ENCODE data around the gene CLIP3.

Gene CLIP3

DNA sequence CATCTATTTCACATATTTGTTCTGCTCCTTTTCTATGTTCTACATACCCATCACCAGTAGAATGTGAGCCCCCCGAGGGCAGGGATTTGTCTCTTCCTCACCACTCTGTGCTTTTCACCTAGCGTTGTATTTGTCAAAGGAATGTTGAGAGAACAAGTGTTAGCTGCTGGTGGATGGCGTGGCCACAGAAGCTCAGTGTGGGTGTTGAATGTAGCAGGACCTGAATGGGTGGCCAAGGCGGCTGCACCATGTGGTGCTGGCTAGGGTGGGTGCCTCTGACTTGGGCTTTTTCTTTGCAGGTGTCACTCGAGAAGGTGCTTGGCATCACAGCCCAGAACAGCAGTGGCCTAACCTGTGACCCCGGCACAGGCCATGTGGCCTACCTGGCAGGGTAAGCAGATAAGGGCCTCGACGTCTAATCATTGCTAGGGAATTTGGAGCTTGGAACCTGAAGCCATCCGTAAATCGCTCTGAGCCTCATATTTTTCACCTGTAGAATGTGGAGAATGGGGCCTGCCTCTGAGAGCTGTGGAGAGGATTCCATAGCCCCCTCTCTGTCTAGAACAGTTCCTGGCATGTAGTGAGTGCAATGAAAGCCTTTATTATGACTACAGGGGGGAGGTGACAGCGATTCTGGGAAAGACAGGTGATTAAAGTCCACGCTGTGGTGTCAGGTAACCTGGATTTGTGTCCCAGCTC lies 26.0 kb upstream of the CLIP3 start:
- 99% methylated on average over 12 of the region's 12 CpGs for WGBS (ENCODE audit: insufficient coverage)
- Histone ChIP-seq H3K27ac (ENCODE audit: insufficient read depth in 1 of 2, low read depth in 1 of 2, low read length in 2 of 2, poor library complexity in 1 of 2, severe bottlenecking in 2 of 2) (no peak overlapping the region), H3K4me3 (ENCODE audit: control insufficient read depth in 1 of 7, extremely low read depth in 1 of 7, insufficient read depth in 4 of 7, low read depth in 2 of 7, low read length in 6 of 7) (no peak overlapping the region), H3K9me3 (ENCODE audit: control extremely low read depth in 1 of 5, control insufficient read depth in 4 of 5, insufficient read depth in 2 of 5, low read depth in 1 of 5, low read length in 4 of 5) (no peaks in the 10 kb centered on the region), H3K36me3 (ENCODE audit: control insufficient read depth in 4 of 4, insufficient read depth in 4 of 4, low read length in 3 of 4) (peaks cover 0 to 49% (median 30%) of the 10 kb centered on the region in 4 experiments), H3K27me3 (replicated peaks in 2 of 5; ENCODE audit: control insufficient read depth in 4 of 5, insufficient read depth in 5 of 5, low read length in 4 of 5) (no peaks in the 10 kb centered on the region), H3K4me1 (ENCODE audit: control extremely low read depth in 1 of 4, control insufficient read depth in 4 of 4, insufficient read depth in 4 of 4, low read length in 3 of 4) (peaks cover under 1 to 20% (median 9%) of the 10 kb centered on the region in 4 experiments)
- ChIA-PET CTCF (interaction anchor here (0.9 to 1.3 kb wide), 4 partner anchors 12 to 67 kb away, joined by 3 read pairs; no protein-coding TSS in a partner anchor), POLR2A (no interaction called here)
- no peak for DNase-seq

DNA sequence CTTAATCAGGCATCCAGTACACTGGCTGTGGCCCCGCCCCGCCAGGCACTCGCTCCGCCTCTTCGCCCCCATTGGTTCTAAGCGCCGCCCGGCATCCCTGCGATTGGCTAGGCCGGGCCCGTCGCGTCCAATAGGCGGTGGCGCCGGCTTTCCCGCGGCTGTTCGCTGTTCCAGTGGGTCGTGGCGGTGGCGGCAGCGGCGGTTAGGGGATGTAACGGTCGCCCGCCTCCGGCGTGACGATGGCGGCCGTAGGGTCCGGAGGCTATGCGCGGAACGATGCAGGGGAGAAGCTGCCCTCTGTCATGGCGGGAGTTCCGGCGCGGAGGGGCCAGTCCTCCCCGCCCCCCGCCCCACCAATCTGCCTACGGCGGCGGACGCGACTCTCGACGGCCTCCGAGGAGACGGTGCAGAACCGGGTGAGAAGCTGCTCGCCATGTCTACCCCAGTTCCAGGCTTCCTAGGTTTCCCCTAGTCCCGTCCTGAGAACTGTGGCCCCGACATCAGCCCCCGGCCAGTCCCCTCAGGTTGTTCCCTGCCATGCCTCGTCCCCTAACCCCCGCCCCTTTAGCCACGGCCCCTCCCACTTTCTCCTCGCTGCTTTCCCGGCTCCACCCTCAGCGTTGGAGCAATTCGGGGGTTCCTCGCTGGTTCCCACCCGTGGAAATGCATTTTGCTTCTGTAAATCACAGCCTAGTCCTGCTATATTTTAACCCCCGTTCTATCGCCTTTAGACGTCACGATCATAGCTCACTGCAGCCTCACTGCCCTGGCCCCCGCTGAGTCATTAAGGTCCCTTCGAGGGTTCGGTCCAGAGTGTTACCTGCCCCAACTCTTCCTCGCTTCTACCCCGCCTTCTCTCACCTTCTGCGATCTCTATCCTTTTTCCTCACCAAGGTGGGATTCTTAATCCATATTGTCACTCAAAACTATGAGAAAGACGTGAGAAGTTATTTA lies 22.3 kb upstream of the CLIP3 start, which contains the start of gene WDR62:
Gene WDR62 (plus strand): TSS at position 165 of the 954 bp plus-strand sequence. CDS start 75 bp downstream, at position 240.
- peaks cover 0 to 23% (median 17%) of the 10 kb centered on the region in 4 experiments for H3K36me3 ChIP-seq (ENCODE audit: control insufficient read depth in 4 of 4, insufficient read depth in 4 of 4, low read length in 3 of 4)
- H3K4me3 ChIP-seq (ENCODE audit: control insufficient read depth in 1 of 7, extremely low read depth in 1 of 7, insufficient read depth in 4 of 7, low read depth in 2 of 7, low read length in 6 of 7) = peak within 1 kb of the TSS; percentile 71 to 94 (median 89)
- DNase-seq = peak in 2 of 3 donors; percentile 93 to 96
- no peaks in the 10 kb centered on the region for H3K27me3 ChIP-seq (replicated peaks in 2 of 5; ENCODE audit: control insufficient read depth in 4 of 5, insufficient read depth in 5 of 5, low read length in 4 of 5)
- ChIA-PET POLR2A (interaction anchor here (0.5 kb wide), 1 partner anchor 57 kb away, joined by 4 read pairs; no protein-coding TSS in a partner anchor), CTCF (interaction anchor here (1.1 to 1.2 kb wide), 4 partner anchors 15 to 118 kb away, joined by 3 to 4 read pairs (median 4); no protein-coding TSS in a partner anchor)
- peak within 1 kb of the TSS; percentile 79 to 92 for H3K27ac ChIP-seq (ENCODE audit: insufficient read depth in 1 of 2, low read depth in 1 of 2, low read length in 2 of 2, poor library complexity in 1 of 2, severe bottlenecking in 2 of 2)
- WGBS (ENCODE audit: insufficient coverage) = under 1% methylated on average over 49 of the region's 76 CpGs
- H3K4me1 ChIP-seq (ENCODE audit: control extremely low read depth in 1 of 4, control insufficient read depth in 4 of 4, insufficient read depth in 4 of 4, low read length in 3 of 4) = peaks cover 3 to 30% (median 13%) of the 10 kb centered on the region in 4 experiments
- no peaks in the 10 kb centered on the region for H3K9me3 ChIP-seq (ENCODE audit: control extremely low read depth in 1 of 5, control insufficient read depth in 4 of 5, insufficient read depth in 2 of 5, low read depth in 1 of 5, low read length in 4 of 5)

DNA sequence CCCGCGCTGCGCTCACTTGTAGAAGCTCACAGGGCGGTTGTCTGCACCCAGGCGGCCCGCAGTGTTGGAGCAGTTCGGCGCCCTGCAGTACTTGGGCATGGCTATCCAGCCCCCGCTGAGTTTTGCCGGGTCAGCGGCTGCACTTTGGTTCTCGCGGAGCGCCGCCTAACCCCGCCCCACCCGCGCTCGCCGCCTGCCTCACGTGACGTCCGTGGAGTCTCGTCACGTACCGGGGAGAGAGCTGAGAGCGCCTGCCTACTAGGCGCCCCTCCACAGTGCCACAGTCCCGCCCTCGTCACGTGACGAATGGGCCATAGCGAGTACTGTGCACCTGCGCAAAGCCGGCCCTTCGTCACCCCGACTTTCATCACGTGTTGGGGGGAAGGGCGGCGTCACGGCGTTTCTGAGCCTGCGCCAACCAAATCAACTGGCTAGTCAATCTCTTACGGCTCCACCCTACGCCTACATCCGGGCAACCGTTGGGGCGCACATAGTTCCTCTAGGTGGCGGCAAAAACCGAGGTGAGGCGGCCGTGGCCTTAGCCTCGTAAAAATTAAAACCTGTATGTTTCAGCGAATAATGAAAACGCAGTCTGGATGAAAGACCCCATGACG lies 21.6 kb upstream of the CLIP3 start, which contains the start of gene THAP8:
Gene THAP8 (minus strand): TSS at position 167 of the 614 bp plus-strand sequence. CDS start 68 bp downstream, at position 99.
- POLR2A ChIA-PET = interaction anchor here (0.5 to 1.1 kb wide), 3 partner anchors 18 to 179 kb away, joined by 3 to 4 read pairs (median 3); no protein-coding TSS in a partner anchor
- CTCF ChIA-PET = interaction anchor here (1.0 to 1.8 kb wide), 4 partner anchors 11 to 200 kb away, joined by 3 to 9 read pairs (median 3); partner anchors contain the start of gene CAPNS1

DNA sequence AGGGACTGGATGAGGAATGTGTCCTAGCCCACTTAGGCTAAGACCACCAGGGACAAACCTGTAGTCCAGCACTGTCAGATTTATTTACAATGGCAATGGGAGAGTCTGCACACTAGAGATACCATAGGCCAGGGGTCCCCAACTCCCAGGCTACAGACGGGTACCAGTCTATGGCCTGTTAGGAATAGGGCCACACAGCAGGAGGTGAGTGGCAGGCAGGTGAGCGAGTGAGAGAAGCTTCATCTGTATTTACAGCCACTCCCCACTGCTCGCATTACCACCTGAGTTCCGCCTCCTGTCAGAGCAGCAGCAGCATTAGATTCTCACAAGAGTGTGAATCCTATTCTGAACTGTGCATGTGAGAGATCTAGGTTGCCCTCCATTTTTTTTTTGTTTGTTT lies 19.0 kb upstream of the CLIP3 start:
- H3K27ac ChIP-seq (ENCODE audit: insufficient read depth in 1 of 2, low read depth in 1 of 2, low read length in 2 of 2, poor library complexity in 1 of 2, severe bottlenecking in 2 of 2) = no peak overlapping the region
- H3K9me3 ChIP-seq (ENCODE audit: control extremely low read depth in 1 of 5, control insufficient read depth in 4 of 5, insufficient read depth in 2 of 5, low read depth in 1 of 5, low read length in 4 of 5) = no peaks in the 10 kb centered on the region
- ChIA-PET POLR2A (no interaction called here), CTCF (interaction anchor here (0.7 kb wide), 1 partner anchor 42 kb away, joined by 5 read pairs; no protein-coding TSS in a partner anchor)
- peaks cover 3 to 27% (median 13%) of the 10 kb centered on the region in 4 experiments for H3K4me1 ChIP-seq (ENCODE audit: control extremely low read depth in 1 of 4, control insufficient read depth in 4 of 4, insufficient read depth in 4 of 4, low read length in 3 of 4)
- H3K4me3 ChIP-seq (ENCODE audit: control insufficient read depth in 1 of 7, extremely low read depth in 1 of 7, insufficient read depth in 4 of 7, low read depth in 2 of 7, low read length in 6 of 7) = no peak overlapping the region
- peaks cover 0 to 8% (median 2%) of the 10 kb centered on the region in 4 experiments for H3K36me3 ChIP-seq (ENCODE audit: control insufficient read depth in 4 of 4, insufficient read depth in 4 of 4, low read length in 3 of 4)
- no peak for DNase-seq
- no peaks in the 10 kb centered on the region for H3K27me3 ChIP-seq (replicated peaks in 2 of 5; ENCODE audit: control insufficient read depth in 4 of 5, insufficient read depth in 5 of 5, low read length in 4 of 5)
- WGBS (ENCODE audit: insufficient coverage) = 100% methylated on average over 3 of the region's 4 CpGs

More for the DNA sequence above, 21.6 kb upstream of the CLIP3 start, which contains the start of gene THAP8:
- H3K4me1 ChIP-seq (ENCODE audit: control extremely low read depth in 1 of 4, control insufficient read depth in 4 of 4, insufficient read depth in 4 of 4, low read length in 3 of 4) = peaks cover 3 to 30% (median 13%) of the 10 kb centered on the region in 4 experiments
- 0% methylated on average over 50 of the region's 56 CpGs for WGBS (ENCODE audit: insufficient coverage)
- peak; percentile 99 to 100 (median 100) for DNase-seq
- no peaks in the 10 kb centered on the region for H3K9me3 ChIP-seq (ENCODE audit: control extremely low read depth in 1 of 5, control insufficient read depth in 4 of 5, insufficient read depth in 2 of 5, low read depth in 1 of 5, low read length in 4 of 5)
- H3K27ac ChIP-seq (ENCODE audit: insufficient read depth in 1 of 2, low read depth in 1 of 2, low read length in 2 of 2, poor library complexity in 1 of 2, severe bottlenecking in 2 of 2) = peak within 1 kb of the TSS; percentile 79 to 92
- peaks cover 0 to 18% (median 10%) of the 10 kb centered on the region in 4 experiments for H3K36me3 ChIP-seq (ENCODE audit: control insufficient read depth in 4 of 4, insufficient read depth in 4 of 4, low read length in 3 of 4)
- H3K27me3 ChIP-seq (replicated peaks in 2 of 5; ENCODE audit: control insufficient read depth in 4 of 5, insufficient read depth in 5 of 5, low read length in 4 of 5) = no peaks in the 10 kb centered on the region
- peak within 1 kb of the TSS; percentile 71 to 94 (median 89) for H3K4me3 ChIP-seq (ENCODE audit: control insufficient read depth in 1 of 7, extremely low read depth in 1 of 7, insufficient read depth in 4 of 7, low read depth in 2 of 7, low read length in 6 of 7)

DNA sequence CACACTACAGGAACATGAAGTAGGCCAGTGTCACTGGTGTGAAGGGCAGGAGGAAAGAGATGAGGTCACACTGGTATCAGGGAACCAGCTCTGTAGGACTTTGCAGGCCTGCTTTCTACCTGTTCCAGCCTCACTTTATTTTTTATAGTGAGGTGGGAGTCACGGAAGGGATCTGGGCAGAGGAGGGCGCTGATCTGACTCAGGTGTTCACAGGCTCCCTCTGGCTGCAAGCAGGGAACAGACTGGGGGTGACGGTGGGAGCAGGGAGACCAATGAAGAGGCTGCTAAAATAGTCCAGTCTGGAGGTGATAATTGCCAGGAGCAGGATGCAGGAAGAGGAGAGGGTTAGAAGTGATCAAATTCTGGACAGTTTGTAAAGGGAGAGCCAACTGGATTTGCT lies 18.6 kb upstream of the CLIP3 start:
- H3K36me3 ChIP-seq (ENCODE audit: control insufficient read depth in 4 of 4, insufficient read depth in 4 of 4, low read length in 3 of 4) = peaks cover 0 to 12% (median 5%) of the 10 kb centered on the region in 4 experiments
- no peaks in the 10 kb centered on the region for H3K27me3 ChIP-seq (replicated peaks in 2 of 5; ENCODE audit: control insufficient read depth in 4 of 5, insufficient read depth in 5 of 5, low read length in 4 of 5)
- peak in 1 of 3 donors; percentile 17 for DNase-seq
- H3K27ac ChIP-seq (ENCODE audit: insufficient read depth in 1 of 2, low read depth in 1 of 2, low read length in 2 of 2, poor library complexity in 1 of 2, severe bottlenecking in 2 of 2) = no peak overlapping the region
- no peaks in the 10 kb centered on the region for H3K9me3 ChIP-seq (ENCODE audit: control extremely low read depth in 1 of 5, control insufficient read depth in 4 of 5, insufficient read depth in 2 of 5, low read depth in 1 of 5, low read length in 4 of 5)
- ChIA-PET CTCF (interaction anchor here (0.7 kb wide), 1 partner anchor 42 kb away, joined by 5 read pairs; no protein-coding TSS in a partner anchor), POLR2A (no interaction called here)
- no peak overlapping the region for H3K4me3 ChIP-seq (ENCODE audit: control insufficient read depth in 1 of 7, extremely low read depth in 1 of 7, insufficient read depth in 4 of 7, low read depth in 2 of 7, low read length in 6 of 7)
- 67% methylated on average over 3 of the region's 3 CpGs for WGBS (ENCODE audit: insufficient coverage)
- peaks cover 3 to 24% (median 12%) of the 10 kb centered on the region in 4 experiments for H3K4me1 ChIP-seq (ENCODE audit: control extremely low read depth in 1 of 4, control insufficient read depth in 4 of 4, insufficient read depth in 4 of 4, low read length in 3 of 4)

DNA sequence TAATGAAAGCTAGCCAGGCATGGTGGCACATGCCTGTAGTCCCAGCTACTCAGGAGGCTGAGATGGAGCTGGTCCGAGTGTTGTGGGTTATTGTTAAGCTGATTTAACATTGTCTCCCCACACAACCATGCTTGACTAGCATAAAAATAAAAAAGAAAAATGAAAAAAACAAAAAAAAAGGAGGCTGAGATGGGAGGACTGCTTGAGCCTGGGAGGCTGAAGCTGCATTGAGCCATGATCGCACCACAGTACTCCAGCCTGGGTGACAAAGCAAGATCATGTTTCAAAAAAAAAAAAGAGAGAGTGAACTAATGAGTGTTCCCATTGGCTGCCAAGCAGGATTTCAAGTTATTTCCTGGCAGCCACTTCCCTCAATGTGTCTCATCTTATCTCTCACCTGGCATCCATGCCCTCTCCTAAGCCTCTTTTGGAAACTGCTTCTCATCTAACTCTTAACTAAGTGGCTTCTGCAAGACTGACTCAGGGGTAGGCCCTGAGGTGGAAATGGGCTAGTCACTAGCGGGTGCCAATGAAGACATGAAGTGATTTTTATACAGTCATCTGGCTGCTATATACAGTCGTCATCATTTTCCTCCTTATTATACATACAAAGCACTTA lies 16.5 kb upstream of the CLIP3 start:
- H3K36me3 ChIP-seq (ENCODE audit: control insufficient read depth in 4 of 4, insufficient read depth in 4 of 4, low read length in 3 of 4) = peaks cover 0 to 12% (median 5%) of the 10 kb centered on the region in 4 experiments
- H3K27me3 ChIP-seq (replicated peaks in 2 of 5; ENCODE audit: control insufficient read depth in 4 of 5, insufficient read depth in 5 of 5, low read length in 4 of 5) = no peaks in the 10 kb centered on the region
- no peak overlapping the region for H3K4me3 ChIP-seq (ENCODE audit: control insufficient read depth in 1 of 7, extremely low read depth in 1 of 7, insufficient read depth in 4 of 7, low read depth in 2 of 7, low read length in 6 of 7)
- H3K4me1 ChIP-seq (ENCODE audit: control extremely low read depth in 1 of 4, control insufficient read depth in 4 of 4, insufficient read depth in 4 of 4, low read length in 3 of 4) = peaks cover 0 to 14% (median 5%) of the 10 kb centered on the region in 4 experiments
- POLR2A ChIA-PET = no interaction called here
- CTCF ChIA-PET = no interaction called here
- DNase-seq = no peak
- H3K27ac ChIP-seq (ENCODE audit: insufficient read depth in 1 of 2, low read depth in 1 of 2, low read length in 2 of 2, poor library complexity in 1 of 2, severe bottlenecking in 2 of 2) = no peak overlapping the region
- 100% methylated on average over 1 of the region's 4 CpGs for WGBS (ENCODE audit: insufficient coverage)
- no peaks in the 10 kb centered on the region for H3K9me3 ChIP-seq (ENCODE audit: control extremely low read depth in 1 of 5, control insufficient read depth in 4 of 5, insufficient read depth in 2 of 5, low read depth in 1 of 5, low read length in 4 of 5)

Data from common myeloid progenitor, CD34-positive (primary cell).